Lung (tissue), 12 donors: ENCODE data around the gene SPHKAP. TPM values are rescaled to one million over a fixed set of nuclear protein-coding genes. Genes with fewer than 3 reads are reported as not detected.

Source experiments
- ATAC-seq: fragments of 200-7000 bp; cut with Tn5 transposase; one replicate; pipeline ENCODE4 v1.9.1; 2020; ENCODE audit warnings: moderate number of reproducible peaks; ENCODE audit not compliant: insufficient read depth, low FRiP score
- DNase-seq, 3 donors: peaks; one replicate each; pipeline ENCODE4 v3.0.0-alpha.2; 2013 to 2017
- H3K27ac ChIP-seq, 2 donors: one replicate each; pipeline ENCODE4 v1.5.1; 2013; ENCODE audit warnings: mild to moderate bottlenecking in 2 of 2, moderate library complexity in 2 of 2, control low read depth in 1 of 2, inconsistent platforms in 1 of 2, low read depth in 1 of 2, low read length in 1 of 2
- H3K27me3 ChIP-seq, 3 donors: one replicate each; pipeline ENCODE4 v1.5.1; 2013; ENCODE audit warnings: low read length in 2 of 3; ENCODE audit not compliant: control insufficient read depth in 3 of 3, insufficient read depth in 3 of 3
- H3K36me3 ChIP-seq, 4 donors: one replicate each; pipeline ENCODE4 v1.5.1; 2013; ENCODE audit warnings: low read length in 4 of 4, mild to moderate bottlenecking in 1 of 4, moderate library complexity in 1 of 4; ENCODE audit not compliant: control insufficient read depth in 4 of 4, insufficient read depth in 4 of 4
- H3K4me1 ChIP-seq, 5 donors: one replicate each; pipeline ENCODE4 v1.5.1; 2013; ENCODE audit warnings: low read length in 5 of 5, mild to moderate bottlenecking in 2 of 5, moderate library complexity in 1 of 5; ENCODE audit not compliant: control insufficient read depth in 5 of 5, insufficient read depth in 5 of 5
- H3K4me3 ChIP-seq: one replicate; pipeline ENCODE4 v1.5.1; 2013; ENCODE audit warnings: mild to moderate bottlenecking, control low read depth, moderate library complexity
- H3K9ac ChIP-seq, 2 donors: one replicate each; pipeline ENCODE4 v1.5.1; 2013; ENCODE audit warnings: low read length in 2 of 2, control low read depth in 1 of 2; ENCODE audit not compliant: insufficient read depth in 1 of 2
- H3K9me3 ChIP-seq, 4 donors: one replicate each; pipeline ENCODE4 v1.5.1; 2013; ENCODE audit warnings: low read length in 3 of 4, mild to moderate bottlenecking in 1 of 4, moderate library complexity in 1 of 4; ENCODE audit not compliant: control insufficient read depth in 4 of 4, insufficient read depth in 3 of 4
- WGBS, 2 donors: extraction: QIAGEN DNeasy Blood & Tissue Kit; methylation state at CpG; one replicate each; pipeline ENCODE4 v1.1.7; 2013; 5-methylcytosine and 5-hydroxymethylcytosine counted together
- polyA plus RNA-seq, 2 donors: library from polyadenylated mRNA; stranded (reverse); fragments of 200-250 nt; gene quantifications; one replicate each; pipeline ENCODE4 v1.2.1, GENCODE V29; 2013
- total RNA-seq, 2 donors: library from RNA; depleted of rRNA in 1 of 2; stranded (reverse); fragments of >200 nt in 1 of 2; gene quantifications; one replicate each; pipeline ENCODE4 v1.2.1, GENCODE V29; 2014 to 2021
- TF ChIP-seq, protein P1 (sequence below): IDR thresholded peaks from 2 replicates; pipeline ENCODE4 v1.5.1; 2012; ENCODE audit warnings: mild to moderate bottlenecking; ENCODE audit errors: control extremely low read depth, extremely low read depth
- donor health status: control.
- donor health status: control.
- donor health status: Bipolar disorder and iron deficiency.
- donor health status: healthy.
- donor health status: DM: yes; HTN: yes; CAD: no.

The SPHKAP gene
- total and polyA plus RNA-seq, 4 donors = 0.02 to 0.60 (median 0.03) TPM; not detected in 1

DNA sequence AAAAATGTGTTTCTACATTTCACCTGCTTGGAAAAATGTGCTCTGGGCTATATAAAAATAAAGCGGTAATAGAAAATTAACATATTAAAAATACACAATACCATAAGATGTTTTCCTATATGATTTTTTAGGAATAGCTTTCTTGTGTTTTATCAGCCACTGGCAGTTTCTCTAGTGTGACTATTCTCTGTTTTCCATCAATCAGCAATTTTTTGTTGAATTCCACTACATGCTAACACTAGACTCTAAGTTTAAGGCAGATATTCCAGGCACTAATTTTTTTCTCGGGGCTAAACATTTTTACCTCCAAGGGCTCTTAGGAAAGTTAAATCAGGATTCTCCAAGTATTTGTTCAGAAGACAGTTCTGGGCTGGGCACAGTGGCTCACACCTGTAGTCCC lies 140.5 kb downstream of the SPHKAP start:
- Histone ChIP-seq H3K4me3 (no peak overlapping the region), H3K4me1 (no peaks in the 10 kb centered on the region), H3K36me3 (no peaks in the 10 kb centered on the region), H3K9me3 (no peaks in the 10 kb centered on the region), H3K27ac (no peak overlapping the region), H3K27me3 (no peaks in the 10 kb centered on the region), H3K9ac (no peak overlapping the region)
- TF ChIP-seq, protein P1, sequence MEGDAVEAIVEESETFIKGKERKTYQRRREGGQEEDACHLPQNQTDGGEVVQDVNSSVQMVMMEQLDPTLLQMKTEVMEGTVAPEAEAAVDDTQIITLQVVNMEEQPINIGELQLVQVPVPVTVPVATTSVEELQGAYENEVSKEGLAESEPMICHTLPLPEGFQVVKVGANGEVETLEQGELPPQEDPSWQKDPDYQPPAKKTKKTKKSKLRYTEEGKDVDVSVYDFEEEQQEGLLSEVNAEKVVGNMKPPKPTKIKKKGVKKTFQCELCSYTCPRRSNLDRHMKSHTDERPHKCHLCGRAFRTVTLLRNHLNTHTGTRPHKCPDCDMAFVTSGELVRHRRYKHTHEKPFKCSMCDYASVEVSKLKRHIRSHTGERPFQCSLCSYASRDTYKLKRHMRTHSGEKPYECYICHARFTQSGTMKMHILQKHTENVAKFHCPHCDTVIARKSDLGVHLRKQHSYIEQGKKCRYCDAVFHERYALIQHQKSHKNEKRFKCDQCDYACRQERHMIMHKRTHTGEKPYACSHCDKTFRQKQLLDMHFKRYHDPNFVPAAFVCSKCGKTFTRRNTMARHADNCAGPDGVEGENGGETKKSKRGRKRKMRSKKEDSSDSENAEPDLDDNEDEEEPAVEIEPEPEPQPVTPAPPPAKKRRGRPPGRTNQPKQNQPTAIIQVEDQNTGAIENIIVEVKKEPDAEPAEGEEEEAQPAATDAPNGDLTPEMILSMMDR = no peak
- ATAC-seq = no peak
- no peak for DNase-seq
- WGBS, 2 donors = 92 to 96% methylated on average over 2 of the region's 2 CpGs

DNA sequence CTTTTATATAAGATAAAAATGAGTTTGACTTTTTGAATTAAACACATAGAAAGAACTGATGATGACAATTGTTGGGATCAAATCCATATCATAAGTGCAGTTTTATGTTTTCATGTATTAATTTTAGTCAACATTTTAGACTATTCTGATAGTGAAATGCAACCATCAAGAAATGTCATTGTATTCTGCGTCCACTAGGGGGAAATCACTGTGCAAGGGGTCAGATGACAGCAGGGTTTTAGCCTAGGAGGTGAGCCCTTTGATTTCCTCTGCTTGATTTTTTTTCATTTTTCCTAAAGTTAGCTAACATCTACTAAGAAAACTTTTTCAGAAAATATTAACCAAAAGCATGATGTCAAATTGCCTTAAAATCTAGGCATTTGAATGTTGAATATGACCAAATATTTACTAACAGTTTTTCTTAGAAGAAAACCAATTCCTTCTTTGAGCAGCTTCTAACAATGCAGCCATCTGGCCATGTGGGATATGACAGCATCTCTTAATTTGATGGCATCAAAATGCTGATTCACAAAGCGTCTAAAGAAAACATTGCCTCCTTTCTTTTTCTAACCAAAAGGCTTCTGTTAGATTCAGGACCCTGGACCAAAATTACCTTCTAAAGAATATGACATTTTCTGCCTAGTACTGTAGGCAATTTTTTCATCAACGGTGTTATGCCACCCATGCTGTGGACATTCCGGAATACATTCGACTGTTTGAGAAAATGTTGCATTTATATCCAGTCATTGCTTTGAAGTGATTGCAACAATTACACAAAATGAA lies 141.5 kb downstream of the SPHKAP start:
- 69 to 73% methylated on average over 5 of the region's 5 CpGs for WGBS, 2 donors
- H3K9ac ChIP-seq = no peak overlapping the region
- no peaks in the 10 kb centered on the region for H3K27me3 ChIP-seq
- DNase-seq (peak in 1 of 3 donors; percentile 16), ATAC-seq (no peak)
- TF ChIP-seq, protein P1 = no peak
- H3K4me3 ChIP-seq = no peak overlapping the region
- no peak overlapping the region for H3K27ac ChIP-seq
- H3K9me3 ChIP-seq = no peaks in the 10 kb centered on the region
- H3K36me3 ChIP-seq = no peaks in the 10 kb centered on the region
- H3K4me1 ChIP-seq = no peaks in the 10 kb centered on the region

DNA sequence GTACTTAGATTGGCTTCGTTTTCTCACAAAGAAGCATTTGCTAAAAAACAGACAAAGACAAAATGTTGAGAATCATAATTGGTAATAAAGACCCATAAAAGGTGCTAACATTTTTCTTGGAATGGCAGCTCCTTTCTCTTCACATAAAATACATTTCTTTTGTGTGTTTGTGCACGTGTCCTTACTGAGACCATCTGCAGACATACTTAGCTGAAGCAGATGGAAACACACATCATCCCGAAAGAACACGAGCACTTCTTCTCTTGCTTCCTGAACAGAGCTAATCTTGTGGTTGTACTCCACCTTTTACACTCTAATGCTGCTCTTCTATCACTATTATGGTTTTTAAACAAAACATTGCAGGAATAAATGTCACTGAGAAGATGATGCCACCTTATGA lies 142.5 kb downstream of the SPHKAP start:
- 53 to 57% methylated on average over 4 of the region's 4 CpGs for WGBS, 2 donors
- Histone ChIP-seq H3K9ac (no peak overlapping the region), H3K9me3 (no peaks in the 10 kb centered on the region), H3K27ac (no peak overlapping the region), H3K4me1 (no peaks in the 10 kb centered on the region), H3K27me3 (no peaks in the 10 kb centered on the region), H3K36me3 (no peaks in the 10 kb centered on the region), H3K4me3 (no peak overlapping the region)
- TF ChIP-seq, protein P1 = no peak
- DNase-seq = no peak
- no peak for ATAC-seq
